OCI-LY1 (cell line): ENCODE results near the gene ZSCAN5A.
"Not testable (repeated sequence)": the region's sequence is repeated elsewhere in the genome, so short reads cannot be mapped to it uniquely, and the experiment has no call there.

Source experiments
- H2AFZ ChIP-seq: fragments of 200-600 bp; sonication (generic), shearing (Covaris generic); 2 replicates; pipeline ENCODE4 v1.6.0; 2014; ENCODE audit warnings: antibody characterized with exemption, mild to moderate bottlenecking, low read length
- H3F3A ChIP-seq: fragments of 200-600 bp; sonication (generic), shearing (Covaris generic); 2 replicates; pipeline ENCODE4 v1.6.0; 2014; ENCODE audit warnings: mild to moderate bottlenecking, antibody characterized with exemption, low read length, moderate library complexity; ENCODE audit not compliant: insufficient read depth
- H3K27ac ChIP-seq: fragments of 200-600 bp; sonication (generic); 2 replicates; pipeline ENCODE4 v1.5.1; 2014; ENCODE audit warnings: low read length, mixed run types, mild to moderate bottlenecking, low read depth; ENCODE audit not compliant: poor library complexity, severe bottlenecking
- H3K27me3 ChIP-seq: fragments of 200-600 bp; sonication (generic); 2 replicates; pipeline ENCODE4 v1.6.0; 2014; ENCODE audit warnings: antibody characterized with exemption, mild to moderate bottlenecking, low read length, moderate library complexity; ENCODE audit not compliant: insufficient read depth
- H3K36me3 ChIP-seq: fragments of 200-600 bp; sonication (generic); 2 replicates; pipeline ENCODE4 v1.6.1; 2014; ENCODE audit warnings: mild to moderate bottlenecking, antibody characterized with exemption, low read length, moderate library complexity, mixed read lengths; ENCODE audit not compliant: insufficient read depth
- H3K4me1 ChIP-seq: fragments of 200-600 bp; sonication (generic); 2 replicates; pipeline ENCODE4 v1.5.1; 2014; ENCODE audit warnings: mild to moderate bottlenecking, low read length, moderate library complexity; ENCODE audit not compliant: insufficient read depth, severe bottlenecking
- H3K4me2 ChIP-seq: fragments of 200-600 bp; sonication (generic), shearing (Covaris generic); 2 replicates; pipeline ENCODE4 v1.6.1; 2014; ENCODE audit warnings: low read length
- H3K4me3 ChIP-seq: fragments of 200-600 bp; sonication (generic); 2 replicates; pipeline ENCODE4 v1.5.1; 2014; ENCODE audit warnings: low read length, low read depth, mild to moderate bottlenecking, mixed read lengths; ENCODE audit not compliant: poor library complexity, severe bottlenecking
- H3K79me2 ChIP-seq: fragments of 200-600 bp; shearing (Covaris generic); 2 replicates; pipeline ENCODE4 v1.6.1; 2016; ENCODE audit warnings: mixed run types, low read length, mixed read lengths; ENCODE audit not compliant: insufficient read depth
- H3K9ac ChIP-seq: fragments of 200-600 bp; sonication (generic), shearing (Covaris generic); 2 replicates; pipeline ENCODE4 v1.6.1; 2014; ENCODE audit warnings: mild to moderate bottlenecking, low read length, mixed read lengths
- H3K9me2 ChIP-seq: fragments of 200-600 bp; sonication (generic), shearing (Covaris generic); 2 replicates; pipeline ENCODE4 v1.6.1; 2014; ENCODE audit warnings: low read depth, mild to moderate bottlenecking, low read length, mixed read lengths
- H3K9me3 ChIP-seq: fragments of 200-600 bp; shearing (Covaris generic); 2 replicates; pipeline ENCODE4 v1.6.1; 2014; ENCODE audit warnings: low read length, mixed read lengths
- H4K20me1 ChIP-seq: fragments of 200-600 bp; sonication (generic), shearing (Covaris generic); 2 replicates; pipeline ENCODE4 v1.6.0; 2016; ENCODE audit warnings: mild to moderate bottlenecking, low read length; ENCODE audit not compliant: insufficient read depth
- EZH2 ChIP-seq: fragments of 200-600 bp; sonication (generic), shearing (Covaris generic); IDR thresholded peaks from 2 replicates; pipeline ENCODE4 v1.8.0; 2017; ENCODE audit warnings: borderline replicate concordance, mixed run types, mild to moderate bottlenecking, antibody characterized with exemption, low read length, moderate library complexity, mixed read lengths
- TF ChIP-seq, protein P1 (sequence below): fragments of 200-600 bp; sonication (generic), shearing (Covaris generic); IDR thresholded peaks from 2 replicates; pipeline ENCODE4 v1.5.1; 2017; ENCODE audit warnings: mild to moderate bottlenecking, antibody characterized with exemption, low read length, moderate library complexity, mixed read lengths

The ZSCAN5A gene

DNA sequence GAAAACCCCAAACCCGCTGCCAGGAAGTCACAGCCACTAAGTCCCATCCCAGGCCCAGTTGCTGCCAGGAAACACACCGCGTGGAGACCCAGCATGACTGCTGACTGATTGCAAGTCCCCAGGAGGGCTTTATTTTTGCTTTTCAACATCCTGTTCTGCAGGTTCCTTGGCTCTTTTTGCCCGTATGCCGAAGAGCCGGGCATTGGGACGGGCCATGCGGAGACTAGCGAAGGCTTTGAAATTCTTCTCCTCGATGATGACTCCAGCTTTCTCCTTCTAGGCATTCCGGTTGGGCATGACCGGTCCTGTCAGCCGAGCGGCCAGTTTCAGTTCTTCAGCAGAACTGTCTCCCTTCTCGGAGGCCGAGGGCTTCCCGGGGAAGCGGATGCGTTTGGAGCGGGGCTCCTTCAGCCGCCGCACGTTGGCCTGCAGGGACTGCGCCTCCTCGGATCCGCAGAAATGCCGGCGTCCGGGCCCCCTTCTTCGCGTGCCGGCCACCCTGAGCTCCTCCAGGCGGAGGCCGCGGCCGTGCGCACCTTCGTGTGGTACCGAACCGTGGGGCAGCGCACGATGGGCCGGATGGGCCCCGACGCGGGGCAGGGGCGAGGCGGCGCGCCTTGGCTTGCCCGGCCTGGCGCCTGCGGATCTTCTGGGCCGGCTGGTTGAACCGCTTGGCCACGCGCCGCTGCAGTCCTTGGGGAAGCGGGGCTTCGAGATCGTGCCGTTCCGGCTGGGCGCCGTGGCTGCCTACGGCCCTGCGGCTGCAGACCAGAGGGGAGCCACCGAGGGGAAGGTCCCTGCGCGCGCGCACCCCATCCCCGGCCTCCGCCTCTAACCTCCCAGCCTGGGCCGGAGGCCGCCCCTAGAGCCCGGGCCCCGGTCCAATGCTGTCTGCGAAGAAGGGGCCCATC lies 97.3 kb downstream of the ZSCAN5A start:
- no peaks in the 10 kb centered on the region for H3K27me3 ChIP-seq
- H3K27ac ChIP-seq: no peak overlapping the region
- H3K9ac ChIP-seq: no peak overlapping the region
- H3K9me3 ChIP-seq: no peaks in the 10 kb centered on the region
- no peak for TF ChIP-seq EZH2
- TF ChIP-seq, protein P1, sequence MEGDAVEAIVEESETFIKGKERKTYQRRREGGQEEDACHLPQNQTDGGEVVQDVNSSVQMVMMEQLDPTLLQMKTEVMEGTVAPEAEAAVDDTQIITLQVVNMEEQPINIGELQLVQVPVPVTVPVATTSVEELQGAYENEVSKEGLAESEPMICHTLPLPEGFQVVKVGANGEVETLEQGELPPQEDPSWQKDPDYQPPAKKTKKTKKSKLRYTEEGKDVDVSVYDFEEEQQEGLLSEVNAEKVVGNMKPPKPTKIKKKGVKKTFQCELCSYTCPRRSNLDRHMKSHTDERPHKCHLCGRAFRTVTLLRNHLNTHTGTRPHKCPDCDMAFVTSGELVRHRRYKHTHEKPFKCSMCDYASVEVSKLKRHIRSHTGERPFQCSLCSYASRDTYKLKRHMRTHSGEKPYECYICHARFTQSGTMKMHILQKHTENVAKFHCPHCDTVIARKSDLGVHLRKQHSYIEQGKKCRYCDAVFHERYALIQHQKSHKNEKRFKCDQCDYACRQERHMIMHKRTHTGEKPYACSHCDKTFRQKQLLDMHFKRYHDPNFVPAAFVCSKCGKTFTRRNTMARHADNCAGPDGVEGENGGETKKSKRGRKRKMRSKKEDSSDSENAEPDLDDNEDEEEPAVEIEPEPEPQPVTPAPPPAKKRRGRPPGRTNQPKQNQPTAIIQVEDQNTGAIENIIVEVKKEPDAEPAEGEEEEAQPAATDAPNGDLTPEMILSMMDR: no peak
- no peaks in the 10 kb centered on the region for H3F3A ChIP-seq
- H3K9me2 ChIP-seq: no peaks in the 10 kb centered on the region
- H4K20me1 ChIP-seq: no peaks in the 10 kb centered on the region
- no peak overlapping the region for H3K4me2 ChIP-seq
- H3K79me2 ChIP-seq: no peaks in the 10 kb centered on the region
- H2AFZ ChIP-seq: no peak overlapping the region
- no peaks in the 10 kb centered on the region for H3K4me1 ChIP-seq
- no peaks in the 10 kb centered on the region for H3K36me3 ChIP-seq
- no peak overlapping the region for H3K4me3 ChIP-seq

DNA sequence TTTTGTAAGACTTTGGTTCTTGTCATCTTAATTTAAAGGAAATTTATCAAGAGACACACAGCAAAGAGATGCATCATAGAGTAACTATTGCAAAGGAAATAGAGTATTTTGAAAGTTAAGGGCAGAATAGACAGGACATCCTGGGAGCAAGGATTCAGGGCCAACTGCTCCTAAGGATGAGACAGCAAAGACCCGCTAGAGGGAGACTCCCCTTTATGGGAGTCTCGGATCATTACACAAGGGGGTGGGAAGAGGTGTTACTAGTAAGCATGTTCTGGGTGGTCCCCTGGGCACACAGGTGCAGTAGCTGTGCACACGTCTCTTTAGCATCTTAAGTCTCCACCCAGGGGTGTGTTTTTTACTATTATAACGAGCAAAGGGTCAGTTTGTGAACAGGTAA lies 102.9 kb downstream of the ZSCAN5A start:
- Histone ChIP-seq H3K36me3 (no peaks in the 10 kb centered on the region), H3K4me1 (no peaks in the 10 kb centered on the region), H2AFZ (no peak overlapping the region), H4K20me1 (no peaks in the 10 kb centered on the region), H3K9me3 (no peaks in the 10 kb centered on the region), H3K27ac (no peak overlapping the region), H3F3A (no peaks in the 10 kb centered on the region), H3K79me2 (no peaks in the 10 kb centered on the region), H3K4me2 (no peak overlapping the region), H3K9ac (no peak overlapping the region), H3K27me3 (no peaks in the 10 kb centered on the region), H3K4me3 (no peak overlapping the region), H3K9me2 (no peaks in the 10 kb centered on the region)
- TF ChIP-seq, protein P1: no peak
- no peak for TF ChIP-seq EZH2

DNA sequence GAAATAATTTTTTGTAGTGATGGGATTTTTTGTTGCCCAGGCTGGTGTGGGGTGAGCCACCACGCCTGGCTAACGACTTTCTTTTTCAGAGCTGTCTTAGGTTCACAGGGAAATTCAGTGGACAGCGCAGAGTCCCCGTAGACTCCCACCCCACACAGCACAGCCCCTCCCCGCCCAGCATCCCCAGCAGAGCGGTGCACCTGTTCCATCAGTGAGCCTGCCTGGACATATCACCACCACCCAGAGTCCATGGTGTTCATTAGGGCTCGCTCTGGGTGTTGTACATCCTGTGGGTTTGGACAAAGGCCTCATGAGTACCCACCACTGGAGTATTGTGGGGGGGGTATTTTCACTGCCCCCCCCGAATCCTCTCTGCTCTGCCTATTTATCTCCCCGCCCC lies 104.6 kb downstream of the ZSCAN5A start:
- H3K27ac ChIP-seq, H3K36me3 ChIP-seq, H3K9me3 ChIP-seq, H3K9me2 ChIP-seq, H3K4me3 ChIP-seq, H3K79me2 ChIP-seq, H2AFZ ChIP-seq, H3K27me3 ChIP-seq, H3F3A ChIP-seq, H3K4me1 ChIP-seq, H3K4me2 ChIP-seq, H3K9ac ChIP-seq, H4K20me1 ChIP-seq: not testable (repeated sequence)

DNA sequence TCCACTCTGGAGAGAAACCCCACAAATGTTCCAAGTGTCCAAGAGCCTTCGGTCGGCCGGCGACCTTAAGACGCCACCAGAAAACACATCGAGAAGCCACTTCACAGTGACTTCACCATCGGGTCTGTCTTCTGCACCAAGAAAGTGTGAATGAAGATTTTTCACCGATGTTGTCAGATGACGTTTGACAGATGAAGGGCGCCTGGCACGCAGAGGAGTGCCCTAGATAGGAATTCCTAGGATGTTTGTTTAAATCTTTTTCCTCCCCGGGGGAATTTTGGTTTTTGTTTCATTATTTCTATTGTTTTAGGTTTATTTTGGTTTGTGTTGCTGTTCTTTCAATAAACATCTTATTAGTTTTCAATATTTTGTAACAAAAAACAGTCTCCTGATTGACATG lies 105.5 kb downstream of the ZSCAN5A start:
- Histone ChIP-seq H3K27ac (no peak overlapping the region), H2AFZ (no peak overlapping the region), H3K27me3 (no peaks in the 10 kb centered on the region), H3K36me3 (no peaks in the 10 kb centered on the region), H3K4me2 (no peak overlapping the region), H3K4me1 (no peaks in the 10 kb centered on the region), H3K4me3 (no peak overlapping the region), H3K9ac (no peak overlapping the region), H3K9me2 (no peaks in the 10 kb centered on the region), H3F3A (no peaks in the 10 kb centered on the region), H4K20me1 (no peaks in the 10 kb centered on the region), H3K9me3 (no peaks in the 10 kb centered on the region), H3K79me2 (no peaks in the 10 kb centered on the region)
- TF ChIP-seq EZH2: no peak
- TF ChIP-seq, protein P1: no peak
